Activated naive CD8-positive, alpha-beta T cell treated with anti-CD3 and anti-CD28 coated beads for 36 hours (primary cell): ENCODE measurements around the gene DPY19L2. TPM values are rescaled to one million over a fixed set of nuclear protein-coding genes. Genes with fewer than 3 reads are reported as not detected.
"Not testable (repeated sequence)": the region's sequence is repeated elsewhere in the genome, so short reads cannot be mapped to it uniquely, and the experiment has no call there.

Source experiments
- DNase-seq: peaks from one replicate; pipeline ENCODE4 v3.0.0; 2021
- H3K27ac Mint-ChIP-seq: one replicate; pipeline ENCODE4 v1.8.0; 2022; ENCODE audit warnings: mild to moderate bottlenecking, moderate library complexity, mixed read lengths
- H3K27me3 Mint-ChIP-seq: one replicate; pipeline ENCODE4 v1.8.0; 2022; ENCODE audit warnings: mild to moderate bottlenecking, mixed read lengths
- H3K36me3 Mint-ChIP-seq: one replicate; pipeline ENCODE4 v1.8.0; 2021; ENCODE audit warnings: mild to moderate bottlenecking, mixed read lengths
- H3K4me1 Mint-ChIP-seq: one replicate; pipeline ENCODE4 v1.8.0; 2021; ENCODE audit warnings: mixed read lengths
- H3K4me3 Mint-ChIP-seq: one replicate; pipeline ENCODE4 v1.8.0; 2022; ENCODE audit warnings: mild to moderate bottlenecking, moderate library complexity, mixed read lengths
- H3K9me3 Mint-ChIP-seq: one replicate; pipeline ENCODE4 v1.8.0; 2022; ENCODE audit warnings: mixed read lengths
- total RNA-seq, 2 experiments: library from RNA; stranded (reverse); gene quantifications; one replicate each; pipeline ENCODE4 v1.2.3, GENCODE V29; 2021

The DPY19L2 gene
- total RNA-seq, 2 experiments from 2014 or later, result 4.6 to 6.2 TPM

- H3K36me3 Mint-ChIP-seq, DNase-seq, H3K4me3 Mint-ChIP-seq: not testable (repeated sequence)
Measured at GRCh38 chr12:63682617-63683016, 14.3 kb upstream of the DPY19L2 start.

GRCh38 chr12:63680758-63681157, 12.5 kb upstream of the DPY19L2 start:
- H3K27ac Mint-ChIP-seq, H3K9me3 Mint-ChIP-seq, H3K4me3 Mint-ChIP-seq, DNase-seq, H3K27me3 Mint-ChIP-seq, H3K36me3 Mint-ChIP-seq, H3K4me1 Mint-ChIP-seq: not testable (repeated sequence)

More at GRCh38 chr12:63682617-63683016, 14.3 kb upstream of the DPY19L2 start:
- H3K4me1 Mint-ChIP-seq, H3K27ac Mint-ChIP-seq, H3K27me3 Mint-ChIP-seq, H3K9me3 Mint-ChIP-seq: not testable (repeated sequence)

GRCh38 chr12:63672550-63672949, 4.3 kb upstream of the DPY19L2 start:
- not testable (repeated sequence) for H3K27me3 Mint-ChIP-seq, H3K36me3 Mint-ChIP-seq, H3K27ac Mint-ChIP-seq, H3K9me3 Mint-ChIP-seq, H3K4me3 Mint-ChIP-seq, DNase-seq
- H3K4me1 Mint-ChIP-seq, result peaks cover 12% of the 10 kb centered on the region

- Mint-ChIP-seq H3K4me3 (peak overlapping the region; percentile 88), H3K4me1 (peaks cover 23% of the 10 kb centered on the region)
- H3K27ac Mint-ChIP-seq, H3K36me3 Mint-ChIP-seq, H3K9me3 Mint-ChIP-seq, H3K27me3 Mint-ChIP-seq, DNase-seq: not testable (repeated sequence)
Measured at GRCh38 chr12:63669936-63670335, 1.6 kb upstream of the DPY19L2 start.

GRCh38 chr12:63669427-63669826, 1.1 kb upstream of the DPY19L2 start:
- not testable (repeated sequence) for H3K27me3 Mint-ChIP-seq, DNase-seq, H3K9me3 Mint-ChIP-seq, H3K36me3 Mint-ChIP-seq
- H3K4me3 Mint-ChIP-seq, result peak overlapping the region; percentile 88
- peak overlapping the region; percentile 77 for H3K27ac Mint-ChIP-seq
- H3K4me1 Mint-ChIP-seq, result peaks cover 26% of the 10 kb centered on the region

- Mint-ChIP-seq H3K4me1 (peaks cover 29% of the 10 kb centered on the region), H3K27ac (peak overlapping the region; percentile 77), H3K4me3 (peak overlapping the region; percentile 88)
- H3K27me3 Mint-ChIP-seq, H3K36me3 Mint-ChIP-seq, H3K9me3 Mint-ChIP-seq: not testable (repeated sequence)
- peak; percentile 9 for DNase-seq
Measured at GRCh38 chr12:63668800-63669365, 590 bp upstream of the DPY19L2 start.

- H3K27ac Mint-ChIP-seq, H3K4me3 Mint-ChIP-seq, H3K27me3 Mint-ChIP-seq, H3K9me3 Mint-ChIP-seq, DNase-seq: not testable (repeated sequence)
- H3K4me1 Mint-ChIP-seq, result peaks cover 22% of the 10 kb centered on the region
- H3K36me3 Mint-ChIP-seq, result peaks cover 11% of the 10 kb centered on the region
Measured at GRCh38 chr12:63663005-63663404, 5.3 kb downstream of the DPY19L2 start.

GRCh38 chr12:63658501-63658900, 9.8 kb downstream of the DPY19L2 start:
- peaks cover 11% of the 10 kb centered on the region for H3K36me3 Mint-ChIP-seq
- H3K27ac Mint-ChIP-seq, H3K4me1 Mint-ChIP-seq, H3K4me3 Mint-ChIP-seq, H3K9me3 Mint-ChIP-seq, DNase-seq, H3K27me3 Mint-ChIP-seq: not testable (repeated sequence)

- not testable (repeated sequence) for H3K27me3 Mint-ChIP-seq, H3K9me3 Mint-ChIP-seq, H3K4me3 Mint-ChIP-seq, H3K27ac Mint-ChIP-seq, DNase-seq, H3K4me1 Mint-ChIP-seq
- H3K36me3 Mint-ChIP-seq, result peaks cover 15% of the 10 kb centered on the region
Measured at GRCh38 chr12:63656407-63656806, 11.9 kb downstream of the DPY19L2 start.

- DNase-seq, H3K4me1 Mint-ChIP-seq, H3K27me3 Mint-ChIP-seq, H3K27ac Mint-ChIP-seq, H3K4me3 Mint-ChIP-seq, H3K9me3 Mint-ChIP-seq: not testable (repeated sequence)
- H3K36me3 Mint-ChIP-seq, result peaks cover 21% of the 10 kb centered on the region
Measured at GRCh38 chr12:63655543-63656257, 12.6 kb downstream of the DPY19L2 start.

GRCh38 chr12:63654481-63654880, 13.8 kb downstream of the DPY19L2 start:
- H3K4me3 Mint-ChIP-seq, H3K9me3 Mint-ChIP-seq, H3K4me1 Mint-ChIP-seq, H3K27ac Mint-ChIP-seq, DNase-seq, H3K27me3 Mint-ChIP-seq: not testable (repeated sequence)
- H3K36me3 Mint-ChIP-seq, result peaks cover 21% of the 10 kb centered on the region

- not testable (repeated sequence) for H3K4me3 Mint-ChIP-seq, H3K27me3 Mint-ChIP-seq, H3K9me3 Mint-ChIP-seq, DNase-seq, H3K27ac Mint-ChIP-seq, H3K4me1 Mint-ChIP-seq
- H3K36me3 Mint-ChIP-seq, result peaks cover 19% of the 10 kb centered on the region
Measured at GRCh38 chr12:63649517-63649916, 18.8 kb downstream of the DPY19L2 start.

GRCh38 chr12:63643381-63644140, 24.7 kb downstream of the DPY19L2 start:
- H3K36me3 Mint-ChIP-seq, result peaks cover 19% of the 10 kb centered on the region
- DNase-seq, H3K4me3 Mint-ChIP-seq, H3K27me3 Mint-ChIP-seq, H3K9me3 Mint-ChIP-seq, H3K4me1 Mint-ChIP-seq, H3K27ac Mint-ChIP-seq: not testable (repeated sequence)

GRCh38 chr12:63624258-63624657, 44.0 kb downstream of the DPY19L2 start:
- not testable (repeated sequence) for H3K27ac Mint-ChIP-seq

GRCh38 chr12:63615544-63615943, 52.7 kb downstream of the DPY19L2 start:
- not testable (repeated sequence) for H3K27me3 Mint-ChIP-seq, H3K9me3 Mint-ChIP-seq, DNase-seq, H3K4me3 Mint-ChIP-seq, H3K27ac Mint-ChIP-seq, H3K4me1 Mint-ChIP-seq, H3K36me3 Mint-ChIP-seq

More at GRCh38 chr12:63624258-63624657, 44.0 kb downstream of the DPY19L2 start:
- H3K4me3 Mint-ChIP-seq, H3K4me1 Mint-ChIP-seq, DNase-seq, H3K27me3 Mint-ChIP-seq, H3K9me3 Mint-ChIP-seq: not testable (repeated sequence)
- peaks cover 16% of the 10 kb centered on the region for H3K36me3 Mint-ChIP-seq
